GM19240 (cell line): ENCODE data around the gene PHACTR3.

Experiments used
- DNase-seq: peaks from one replicate; pipeline ENCODE4 v3.0.0; 2011; ENCODE audit warnings: low spot score; ENCODE audit not compliant: insufficient read length

Gene PHACTR3

GRCh38 chr20:59825944-59826759, 221.8 kb downstream of the PHACTR3 start:
- no peak for DNase-seq

DNA sequence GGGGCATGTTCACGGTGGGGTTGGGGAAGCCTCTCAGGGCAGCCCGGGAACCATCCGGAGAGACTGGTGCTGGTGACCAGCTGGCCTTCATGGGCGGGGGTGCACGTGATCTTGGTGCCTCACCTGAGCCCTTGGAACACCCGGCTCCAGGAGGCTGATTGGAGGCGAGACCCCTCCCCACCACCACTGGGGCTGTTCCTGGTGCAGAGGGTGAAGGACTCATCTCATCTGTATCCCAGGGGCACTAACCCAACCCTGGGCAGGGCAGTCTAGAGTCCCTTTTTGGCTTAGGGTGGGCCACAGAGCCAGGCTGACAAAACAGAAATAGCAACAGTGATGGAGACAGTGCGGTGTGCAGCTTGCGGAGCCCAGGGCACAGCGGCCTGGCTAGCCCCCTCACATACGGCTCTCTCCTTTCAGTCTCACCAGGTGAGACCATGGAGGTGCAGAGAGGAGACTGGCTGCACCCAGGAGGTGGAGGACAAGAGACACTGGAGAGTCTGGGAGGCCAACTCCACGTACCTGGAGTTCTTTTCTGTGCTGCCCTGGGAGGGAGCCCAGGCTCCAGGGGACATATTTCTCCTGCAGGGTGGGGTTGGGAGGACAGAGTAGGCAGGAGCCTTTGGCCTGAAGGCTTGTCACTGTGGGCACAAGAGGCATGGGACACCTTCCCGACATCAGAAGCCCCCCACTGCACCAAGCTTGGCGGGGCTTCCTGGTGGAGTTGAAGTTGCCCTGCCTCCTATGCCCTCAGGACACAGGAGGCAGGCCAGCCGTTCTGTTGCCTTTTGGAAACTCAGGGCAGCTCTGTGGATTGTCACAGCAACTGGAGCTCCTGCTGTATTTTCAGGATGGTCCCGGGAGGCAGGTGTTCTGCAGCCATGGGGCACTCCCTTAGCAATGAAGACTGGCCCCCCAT, 223.1 kb downstream of the PHACTR3 start:
- no peak for DNase-seq

GRCh38 chr20:59828125-59829053, 224.0 kb downstream of the PHACTR3 start:
- no peak for DNase-seq

DNA sequence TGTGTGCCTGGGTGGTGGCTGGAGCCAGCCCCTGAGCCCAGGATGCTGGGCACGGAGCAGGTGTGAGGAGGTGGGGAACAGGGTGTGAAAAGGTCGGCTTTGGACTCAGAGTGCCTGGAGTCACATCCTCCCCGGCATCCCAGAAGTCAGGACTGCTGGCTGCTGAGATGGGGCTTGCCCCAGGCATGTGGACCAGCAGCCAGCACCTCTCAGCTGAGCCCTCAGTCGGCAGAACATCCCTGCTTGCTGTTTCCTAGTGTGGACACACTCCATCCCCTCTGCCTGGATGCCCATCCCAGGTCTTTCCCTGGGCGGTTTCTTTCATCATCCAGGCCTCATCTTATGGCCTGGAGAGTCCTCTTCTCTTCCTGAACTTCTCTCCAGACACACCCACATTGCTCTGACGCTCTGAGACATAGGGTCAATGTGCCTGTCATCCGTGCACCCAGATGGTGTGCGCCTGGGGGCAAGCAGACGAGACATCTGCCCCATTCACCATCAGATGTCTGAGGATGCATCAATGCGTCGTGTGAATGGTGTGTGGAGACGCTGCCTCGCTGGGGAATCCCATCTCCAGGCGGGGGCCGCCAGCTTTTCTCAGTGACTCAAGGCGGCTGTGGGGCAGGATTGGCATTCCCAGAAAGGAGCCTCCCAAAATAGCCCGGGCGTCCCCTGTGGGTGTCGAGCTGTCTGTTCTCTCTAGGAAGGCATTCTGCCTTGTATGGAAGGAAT, 224.9 kb downstream of the PHACTR3 start:
- no peak for DNase-seq

GRCh38 chr20:59829786-59830664, 225.7 kb downstream of the PHACTR3 start:
- DNase-seq, result no peak

DNA sequence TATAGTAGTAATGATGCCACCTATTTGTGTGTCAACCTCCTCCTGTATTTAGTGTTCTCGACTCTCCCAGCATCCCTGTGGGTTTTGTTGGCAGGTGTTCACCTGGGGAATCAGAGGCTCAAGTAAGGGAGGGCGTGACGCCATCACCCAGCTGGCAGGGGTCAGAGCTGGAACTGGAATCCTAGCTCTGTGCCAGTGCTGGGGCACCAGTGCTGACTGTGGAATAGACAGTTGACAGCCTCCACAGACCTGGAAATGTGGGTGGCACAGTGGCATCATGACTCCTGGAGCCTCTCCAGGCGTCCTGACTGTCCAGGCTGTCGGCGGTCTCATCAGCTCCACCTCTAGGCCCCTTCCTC, 226.3 kb downstream of the PHACTR3 start:
- no peak for DNase-seq

DNA sequence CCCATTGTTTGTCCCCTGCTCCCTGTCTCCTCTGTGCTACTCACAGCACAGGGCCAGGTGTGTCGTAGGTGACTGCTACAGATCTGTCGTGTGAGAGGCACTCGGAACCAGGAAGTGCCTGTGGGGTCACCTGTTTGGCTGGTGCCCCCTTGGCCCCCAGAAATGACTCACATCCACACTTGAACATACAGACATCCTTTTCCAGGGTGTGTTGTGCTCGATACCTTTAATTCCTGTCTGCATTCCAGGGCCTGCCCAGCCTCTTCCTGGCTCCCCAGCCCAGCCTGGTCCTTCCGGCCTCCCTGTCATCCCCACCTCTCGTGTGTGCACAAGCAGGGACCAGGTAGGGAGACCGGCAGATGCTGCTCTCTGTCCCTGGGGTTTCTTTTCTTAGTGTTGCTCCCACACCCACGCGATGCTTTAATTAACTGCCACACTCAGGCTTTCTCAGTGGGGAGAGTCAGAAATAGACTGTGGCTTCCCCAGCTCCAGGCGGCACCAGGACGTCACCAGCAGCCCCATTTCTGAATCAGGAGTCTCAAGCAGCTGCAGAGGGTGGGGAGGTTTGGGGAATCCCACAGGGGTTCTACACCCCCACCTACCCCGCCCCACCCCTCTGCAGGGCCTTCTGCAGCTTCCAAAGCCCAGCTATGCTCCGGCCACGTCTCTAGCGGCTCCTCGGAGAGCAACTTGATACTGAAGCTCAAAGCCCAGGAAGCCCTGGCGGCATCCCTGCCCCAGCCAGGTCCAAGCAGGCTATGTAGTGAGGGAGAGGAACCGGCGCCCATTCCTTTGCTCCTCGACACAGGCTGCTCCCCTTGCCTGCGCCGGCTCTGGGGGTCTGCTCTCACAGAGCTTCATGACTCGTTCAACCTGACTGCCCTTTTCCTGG, 226.9 kb downstream of the PHACTR3 start:
- DNase-seq, result no peak

DNA sequence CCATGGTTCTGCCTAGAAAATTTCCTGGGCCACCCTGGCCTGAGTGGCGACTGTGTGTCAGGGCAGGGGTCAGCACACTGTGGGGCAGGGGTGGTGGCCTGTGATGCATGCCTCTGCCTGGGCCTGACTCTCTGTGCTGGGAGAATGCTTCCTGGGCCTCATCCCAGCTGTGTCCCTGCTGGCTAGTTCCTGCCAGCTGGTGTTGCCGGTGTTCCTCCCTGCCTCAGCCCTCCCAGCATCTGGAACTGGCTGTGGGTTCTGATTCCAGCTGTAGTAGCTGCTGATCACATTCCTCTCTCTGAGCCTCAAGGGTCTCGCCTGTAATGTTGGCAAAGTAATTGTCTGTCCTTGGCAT, 227.6 kb downstream of the PHACTR3 start:
- no peak for DNase-seq

GRCh38 chr20:59832406-59833363, 228.3 kb downstream of the PHACTR3 start:
- no peak for DNase-seq

DNA sequence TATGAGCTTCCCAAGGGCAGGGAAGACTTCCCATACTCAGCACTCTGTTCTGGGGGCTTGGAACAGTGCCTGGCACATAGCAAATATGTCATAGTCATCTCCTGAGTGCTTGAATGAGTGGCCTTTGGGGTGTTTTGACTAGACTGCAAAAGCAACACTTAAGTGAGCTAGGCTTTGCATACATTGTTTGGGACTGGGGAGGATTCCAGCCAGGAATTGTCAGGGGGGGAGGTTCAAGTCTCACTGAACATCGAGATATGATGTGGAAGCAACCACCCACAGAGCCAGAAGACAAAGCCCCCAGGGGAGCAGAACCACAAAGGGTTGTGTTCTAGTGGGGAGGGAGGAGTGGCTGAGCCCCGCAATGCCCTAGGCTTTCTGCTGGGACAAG, 230.7 kb downstream of the PHACTR3 start:
- DNase-seq, result no peak

GRCh38 chr20:59835448-59836395, 231.4 kb downstream of the PHACTR3 start:
- DNase-seq, result no peak

GRCh38 chr20:59836767-59837166, 232.4 kb downstream of the PHACTR3 start:
- DNase-seq, result no peak

GRCh38 chr20:59837623-59838394, 233.5 kb downstream of the PHACTR3 start:
- DNase-seq, result no peak

DNA sequence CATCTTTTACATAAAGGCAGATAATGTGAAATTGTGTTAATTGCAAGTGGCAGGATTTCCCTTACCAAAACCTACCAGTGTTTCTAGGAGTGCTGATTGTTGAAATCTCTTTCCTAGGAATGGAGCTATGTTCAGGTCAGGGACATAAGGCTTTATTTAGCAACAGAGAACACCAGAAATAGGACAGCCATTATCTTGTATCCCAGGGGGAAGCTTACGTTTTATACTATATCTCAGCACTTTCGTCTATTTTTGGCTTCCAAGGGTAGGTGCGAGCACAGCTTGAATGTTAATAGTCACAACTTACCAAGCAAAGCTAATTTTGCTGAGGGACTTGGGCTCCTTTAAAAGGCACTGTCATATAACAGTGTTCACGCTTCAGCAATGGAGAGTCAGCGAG, 235.1 kb downstream of the PHACTR3 start:
- no peak for DNase-seq

- no peak for DNase-seq
Measured at GRCh38 chr20:59845472-59845871, 241.1 kb downstream of the PHACTR3 start.

GRCh38 chr20:59848182-59848581, 243.8 kb downstream of the PHACTR3 start:
- no peak for DNase-seq
